HEK293 (cell line): ENCODE results near the gene ADAM19.

ENCODE experiments used
- CTCF ChIP-seq: fragments of 450-650 bp; formaldehyde crosslinking; IDR thresholded peaks from 2 replicates; pipeline ENCODE4 v1.5.1; 2016; ENCODE audit warnings: missing biosample characterization, missing genetic modification characterization
- ELK4 ChIP-seq: IDR thresholded peaks from 2 replicates; pipeline ENCODE4 v1.6.1; 2011; ENCODE audit warnings: mild to moderate bottlenecking, low read depth, low read length, borderline replicate concordance
- ZBTB20 ChIP-seq: fragments of 450-650 bp; formaldehyde crosslinking; IDR thresholded peaks from 2 replicates; pipeline ENCODE4 v1.5.1; 2016; ENCODE audit warnings: missing biosample characterization, missing genetic modification characterization
- ZNF140 ChIP-seq: fragments of 450-650 bp; formaldehyde crosslinking; IDR thresholded peaks from 2 replicates; pipeline ENCODE4 v1.5.1; 2016; ENCODE audit warnings: missing biosample characterization, missing genetic modification characterization
- ZNF18 ChIP-seq: fragments of 450-650 bp; formaldehyde crosslinking; IDR thresholded peaks from 2 replicates; pipeline ENCODE4 v1.5.1; 2016; ENCODE audit warnings: missing biosample characterization, missing genetic modification characterization
- ZNF274 ChIP-seq, 2 experiments: fragments of 200-500 bp in 1 of 2; fragments of 450-650 bp in 1 of 2; sonication (Bioruptor generic) in 1 of 2; formaldehyde crosslinking in 1 of 2; IDR thresholded peaks; 2 replicates each; pipeline versions ENCODE4 v1.5.1 to v1.6.1; 2014 to 2016; ENCODE audit warnings: borderline replicate concordance in 1 of 2, inconsistent platforms in 1 of 2, low read length in 1 of 2, missing biosample characterization in 1 of 2, missing genetic modification characterization in 1 of 2
- ZNF580 ChIP-seq: fragments of 450-650 bp; formaldehyde crosslinking; IDR thresholded peaks from 2 replicates; pipeline ENCODE4 v1.5.1; 2016; ENCODE audit warnings: missing biosample characterization, missing genetic modification characterization
- ZNF610 ChIP-seq: fragments of 450-650 bp; formaldehyde crosslinking; IDR thresholded peaks from 2 replicates; pipeline ENCODE4 v1.5.1; 2016; ENCODE audit warnings: missing biosample characterization, missing genetic modification characterization, borderline replicate concordance
- ZNF777 ChIP-seq: fragments of 450-650 bp; formaldehyde crosslinking; IDR thresholded peaks from 2 replicates; pipeline ENCODE4 v1.5.1; 2017; ENCODE audit warnings: missing biosample characterization, missing genetic modification characterization, borderline replicate concordance

GRCh38 chr5:157554179-157555036 is 21.2 kb downstream of the ADAM19 start:
- TF ChIP-seq CTCF: no peak
- TF ChIP-seq ZNF580 (tag by site-specific recombination): no peak
- no peak for TF ChIP-seq ZNF610 (tag by site-specific recombination)
- TF ChIP-seq ZBTB20: no peak
- TF ChIP-seq ZNF274 (IDR thresholded peaks at IDR 0.05; ENCODE audit: low read length): no peak
- TF ChIP-seq ZNF274 (tag by site-specific recombination; IDR thresholded peaks at IDR 0.05; ENCODE audit: borderline replicate concordance): no peak
- no peak for TF ChIP-seq ELK4
- no peak for TF ChIP-seq ZNF777
- no peak for TF ChIP-seq ZNF18 (tag by site-specific recombination)
- TF ChIP-seq ZNF140 (tag by site-specific recombination): no peak
